Ammon's horn (tissue), 1 donor: ENCODE data around the gene FEV.
"Not testable (repeated sequence)": the region's sequence is repeated elsewhere in the genome, so short reads cannot be mapped to it uniquely, and the experiment has no call there.

Experiments
- DNase-seq: peaks from one replicate; pipeline ENCODE4 v3.0.0-alpha.2; 2016; ENCODE audit warnings: low spot score

FEV gene

GRCh38 chr2:218975060-218975777, 9.8 kb downstream of the FEV start:
- DNase-seq, result no peak

- DNase-seq, result no peak
Measured at GRCh38 chr2:218970894-218971293, 14.1 kb downstream of the FEV start.

GRCh38 chr2:218964041-218964771, 20.8 kb downstream of the FEV start:
- peak; percentile 68 for DNase-seq

- DNase-seq, result no peak
Measured at GRCh38 chr2:218963601-218964000, 21.4 kb downstream of the FEV start.

DNA sequence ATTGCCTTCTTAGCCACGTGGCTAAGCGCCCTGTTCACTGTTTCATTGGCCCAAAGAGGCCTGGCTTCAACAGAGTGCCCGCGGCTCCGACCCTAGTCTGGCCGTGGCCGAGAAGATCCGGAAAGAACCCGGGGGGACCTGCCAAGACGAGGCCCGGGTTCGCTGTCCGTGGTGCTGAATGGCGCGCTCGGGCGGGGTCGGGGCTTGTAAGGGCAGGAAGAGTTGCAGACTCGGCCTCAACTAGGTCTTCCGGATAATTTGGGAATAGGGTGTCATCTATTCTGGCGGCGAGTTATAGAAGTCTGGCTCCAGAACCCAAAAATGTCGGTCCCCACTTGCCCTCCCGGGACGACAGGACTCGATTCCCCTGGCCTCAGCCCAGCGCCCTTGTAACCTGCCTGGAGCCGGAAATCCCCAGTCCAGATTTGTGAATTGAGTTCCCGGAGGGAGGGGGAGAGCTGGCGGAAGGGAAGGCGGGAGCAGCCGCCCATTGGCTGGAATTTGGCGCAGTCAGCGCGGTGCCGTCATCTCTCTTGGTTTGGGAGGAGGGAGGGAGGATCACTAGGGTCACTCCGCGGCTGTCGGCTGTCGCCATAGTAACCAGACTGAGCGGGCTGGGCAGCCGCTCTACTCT, 22.0 kb downstream of the FEV start:
- peak; percentile 78 for DNase-seq

GRCh38 chr2:218961651-218962570, 23.1 kb downstream of the FEV start:
- DNase-seq, result no peak

- no peak for DNase-seq
Measured at GRCh38 chr2:218961229-218961628, 23.8 kb downstream of the FEV start.

GRCh38 chr2:218960309-218961165, 24.4 kb downstream of the FEV start:
- no peak for DNase-seq

GRCh38 chr2:218959761-218960308, 25.1 kb downstream of the FEV start:
- no peak for DNase-seq

DNA sequence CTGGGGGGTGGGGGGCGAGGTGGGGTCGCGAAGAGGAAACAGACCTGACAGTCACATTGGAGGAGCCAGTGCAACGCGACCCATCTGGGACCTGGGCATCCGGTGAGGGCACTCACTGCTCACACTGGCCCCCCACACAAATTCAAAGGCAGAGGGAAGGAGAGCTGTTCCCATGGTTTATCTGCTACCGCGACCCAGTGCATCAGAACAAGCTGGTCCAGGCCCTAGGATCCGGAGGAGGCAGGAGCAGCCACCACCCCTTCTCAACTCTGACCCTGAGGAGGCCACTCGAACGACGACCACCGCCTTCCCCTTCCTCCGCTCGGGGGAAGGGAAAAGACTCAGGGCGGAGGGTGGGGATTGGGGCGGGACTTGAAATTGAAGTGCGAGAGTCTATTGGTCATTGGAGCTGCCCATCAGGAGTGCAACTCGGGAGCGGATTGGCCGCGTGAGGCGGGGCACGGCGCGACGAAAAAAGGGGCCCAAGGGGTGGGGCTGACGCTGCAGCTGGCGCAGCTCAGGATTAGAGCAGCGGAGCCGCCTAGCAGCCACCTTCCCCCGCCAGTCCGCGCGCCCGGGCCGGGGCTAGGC, 25.7 kb downstream of the FEV start, which contains the start of gene CDK5R2:
Gene CDK5R2, plus strand, starts transcription at position 526 of the 591 bp plus-strand sequence. CDS start 155 bp downstream, outside the sequence.
- peak; percentile 90 for DNase-seq

- no peak for DNase-seq
Measured at GRCh38 chr2:218958276-218958675, 26.7 kb downstream of the FEV start.

DNA sequence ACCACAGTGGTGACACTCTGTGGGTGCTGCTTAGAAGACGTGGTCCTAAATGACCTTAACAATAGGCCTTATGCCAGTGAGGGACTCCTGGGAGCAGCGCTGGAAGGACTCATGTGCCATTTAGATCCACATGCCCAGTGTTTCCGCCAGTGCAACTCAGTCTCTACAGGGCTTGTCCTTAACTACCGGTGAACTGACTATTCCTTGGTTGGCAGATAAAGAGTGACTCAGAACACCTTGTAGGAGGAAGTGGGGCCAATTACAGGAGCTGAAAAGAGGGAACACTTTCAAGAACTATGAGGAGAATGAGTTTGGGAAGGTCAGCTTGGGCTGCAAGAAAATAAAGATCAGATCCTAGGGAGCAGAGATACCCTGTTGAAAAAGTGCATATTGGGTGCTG, 27.3 kb downstream of the FEV start:
- DNase-seq, result no peak

GRCh38 chr2:218956039-218956438, 28.9 kb downstream of the FEV start:
- no peak for DNase-seq

- peak; percentile 62 for DNase-seq
Measured at GRCh38 chr2:218954541-218955300, 30.3 kb downstream of the FEV start.

GRCh38 chr2:218953366-218953954, 31.5 kb downstream of the FEV start:
- no peak for DNase-seq

DNA sequence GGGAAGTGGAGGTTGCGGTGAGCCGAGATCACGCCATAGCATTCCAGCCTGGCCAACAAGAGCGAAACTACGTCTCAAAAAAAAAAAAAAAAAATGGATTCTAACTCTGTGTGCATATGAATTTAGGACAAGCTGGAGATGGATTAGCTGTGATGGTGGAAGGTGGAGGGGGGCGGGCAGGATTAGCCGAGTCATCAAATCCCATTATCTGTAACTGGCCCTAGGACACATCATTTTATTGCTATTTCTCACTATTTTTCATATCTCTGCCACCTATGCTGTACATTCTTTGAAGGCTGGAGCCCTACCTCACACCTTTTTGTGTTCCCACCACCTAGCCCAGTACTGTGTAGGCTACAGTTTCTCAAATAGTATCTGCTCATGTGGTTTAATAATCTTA, 32.8 kb downstream of the FEV start:
- DNase-seq, result no peak

DNA sequence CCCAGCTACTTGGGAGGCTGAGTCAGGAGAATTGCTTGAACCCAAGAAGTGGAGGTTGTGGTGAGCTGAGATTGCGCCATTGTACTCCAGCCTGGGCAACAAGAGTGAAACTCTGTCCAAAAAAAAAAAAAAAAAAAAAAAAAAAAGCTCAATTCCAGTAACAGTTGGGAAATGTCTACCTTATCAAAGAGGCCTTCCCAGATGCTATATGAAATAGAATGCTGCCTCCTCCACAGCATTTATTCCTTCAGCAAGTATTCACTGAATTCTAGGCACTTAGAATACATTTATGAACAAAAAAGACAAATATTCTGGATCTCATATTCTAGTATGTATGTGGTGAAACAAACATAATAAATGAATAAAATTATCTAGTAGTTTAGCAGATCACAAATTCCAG, 38.4 kb downstream of the FEV start:
- DNase-seq, result no peak

GRCh38 chr2:218944759-218945404, 40.1 kb downstream of the FEV start:
- no peak for DNase-seq

GRCh38 chr2:218931751-218932150, 53.2 kb downstream of the FEV start:
- not testable (repeated sequence) for DNase-seq
